ENCODE measurements around the gene PTPRN2.
"Not testable (repeated sequence)": the region's sequence is repeated elsewhere in the genome, so short reads cannot be mapped to it uniquely, and the experiment has no call there.

PTPRN2 gene

DNA sequence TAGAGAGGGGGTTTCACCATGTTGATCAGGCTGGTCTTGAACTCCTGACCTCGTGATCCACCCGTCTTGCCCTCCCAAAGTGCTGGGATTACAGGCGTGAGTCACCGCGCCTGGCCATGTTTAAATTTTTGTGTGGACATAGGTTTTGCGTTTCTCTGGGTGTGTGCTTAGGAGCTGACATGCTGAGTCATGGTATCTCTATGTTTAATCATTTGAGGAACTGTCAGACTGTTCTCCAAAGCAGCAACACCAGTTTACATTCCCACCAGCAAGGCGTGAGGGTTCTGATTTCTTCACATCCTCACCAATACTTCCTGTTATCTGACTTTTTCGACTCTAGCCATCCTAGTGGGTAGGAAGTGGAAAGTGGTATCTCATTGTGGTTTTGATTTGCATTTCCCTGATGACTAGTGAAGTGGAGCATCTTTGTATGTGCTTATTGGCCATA lies 1097.1 kb downstream of the PTPRN2 start:
- DNase-seq (ENCODE audit: low spot score) = peak; percentile 62
- H3K27ac ChIP-seq = no peak overlapping the region
- H3K4me3 ChIP-seq = no peak overlapping the region
- TF ChIP-seq, protein P1, sequence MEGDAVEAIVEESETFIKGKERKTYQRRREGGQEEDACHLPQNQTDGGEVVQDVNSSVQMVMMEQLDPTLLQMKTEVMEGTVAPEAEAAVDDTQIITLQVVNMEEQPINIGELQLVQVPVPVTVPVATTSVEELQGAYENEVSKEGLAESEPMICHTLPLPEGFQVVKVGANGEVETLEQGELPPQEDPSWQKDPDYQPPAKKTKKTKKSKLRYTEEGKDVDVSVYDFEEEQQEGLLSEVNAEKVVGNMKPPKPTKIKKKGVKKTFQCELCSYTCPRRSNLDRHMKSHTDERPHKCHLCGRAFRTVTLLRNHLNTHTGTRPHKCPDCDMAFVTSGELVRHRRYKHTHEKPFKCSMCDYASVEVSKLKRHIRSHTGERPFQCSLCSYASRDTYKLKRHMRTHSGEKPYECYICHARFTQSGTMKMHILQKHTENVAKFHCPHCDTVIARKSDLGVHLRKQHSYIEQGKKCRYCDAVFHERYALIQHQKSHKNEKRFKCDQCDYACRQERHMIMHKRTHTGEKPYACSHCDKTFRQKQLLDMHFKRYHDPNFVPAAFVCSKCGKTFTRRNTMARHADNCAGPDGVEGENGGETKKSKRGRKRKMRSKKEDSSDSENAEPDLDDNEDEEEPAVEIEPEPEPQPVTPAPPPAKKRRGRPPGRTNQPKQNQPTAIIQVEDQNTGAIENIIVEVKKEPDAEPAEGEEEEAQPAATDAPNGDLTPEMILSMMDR (IDR thresholded peaks at IDR 0.05) = no peak

DNA sequence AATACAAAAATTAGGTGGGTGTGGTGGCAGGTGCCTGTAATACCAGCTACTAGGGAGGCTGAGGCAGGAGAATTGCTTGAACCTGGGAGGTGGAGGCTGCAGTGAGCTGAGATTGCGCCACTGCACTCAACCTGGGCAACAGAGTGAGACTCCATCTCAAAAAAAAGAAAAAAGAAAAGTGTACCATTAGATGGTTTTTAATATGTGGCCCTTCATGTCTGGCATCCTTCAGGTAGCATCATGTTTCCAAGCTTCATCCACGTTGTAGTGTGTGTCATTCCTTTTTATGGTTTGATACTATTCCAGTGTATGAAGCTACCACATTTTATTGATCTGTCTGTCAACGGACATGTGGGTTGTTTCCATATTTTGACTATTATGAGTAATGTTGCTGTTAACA lies 1097.8 kb downstream of the PTPRN2 start:
- H3K27ac ChIP-seq; H3K4me3 ChIP-seq; DNase-seq (ENCODE audit: low spot score): not testable (repeated sequence)
